HG02642 (cell line): ENCODE data around the gene TLN1.

Source experiments
- ATAC-seq: cut with Tn5 transposase; IDR thresholded peaks from one replicate; pipeline ENCODE4 v1.9.1; 2021; ENCODE audit warnings: mild to moderate bottlenecking; ENCODE audit not compliant: unreplicated experiment, poor library complexity

Gene TLN1

DNA sequence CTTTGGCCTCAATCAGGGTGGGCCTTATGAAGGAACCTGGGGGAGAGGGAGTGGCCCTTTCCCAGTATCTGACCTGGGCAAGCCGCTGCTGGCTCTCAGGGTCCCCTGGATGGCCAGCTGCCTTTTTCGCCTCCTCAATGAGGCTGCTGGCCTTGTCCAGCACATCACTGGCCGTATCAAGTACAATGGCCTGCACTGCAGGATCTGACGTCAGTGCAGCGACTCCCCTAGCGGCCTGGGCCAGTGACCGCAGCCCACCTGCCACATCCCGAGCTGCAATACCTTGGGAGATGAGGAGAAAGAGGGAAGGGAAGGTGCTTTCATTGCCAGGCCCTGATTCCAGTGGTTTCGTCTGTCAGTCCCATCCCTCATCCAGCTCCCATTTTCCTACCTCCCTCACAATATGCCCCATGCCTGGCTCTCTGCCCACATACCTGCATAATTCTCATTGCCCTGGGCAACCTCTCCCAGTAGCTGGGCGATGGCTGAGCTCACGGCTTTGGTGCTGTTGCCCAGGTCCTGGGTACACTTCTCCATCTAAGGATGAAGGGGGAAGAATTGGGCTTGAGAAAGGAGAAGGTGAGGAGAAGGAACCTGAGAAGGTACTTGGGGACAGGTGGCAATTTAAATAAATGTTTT lies 19.1 kb downstream of the TLN1 start:
- no peak for ATAC-seq

DNA sequence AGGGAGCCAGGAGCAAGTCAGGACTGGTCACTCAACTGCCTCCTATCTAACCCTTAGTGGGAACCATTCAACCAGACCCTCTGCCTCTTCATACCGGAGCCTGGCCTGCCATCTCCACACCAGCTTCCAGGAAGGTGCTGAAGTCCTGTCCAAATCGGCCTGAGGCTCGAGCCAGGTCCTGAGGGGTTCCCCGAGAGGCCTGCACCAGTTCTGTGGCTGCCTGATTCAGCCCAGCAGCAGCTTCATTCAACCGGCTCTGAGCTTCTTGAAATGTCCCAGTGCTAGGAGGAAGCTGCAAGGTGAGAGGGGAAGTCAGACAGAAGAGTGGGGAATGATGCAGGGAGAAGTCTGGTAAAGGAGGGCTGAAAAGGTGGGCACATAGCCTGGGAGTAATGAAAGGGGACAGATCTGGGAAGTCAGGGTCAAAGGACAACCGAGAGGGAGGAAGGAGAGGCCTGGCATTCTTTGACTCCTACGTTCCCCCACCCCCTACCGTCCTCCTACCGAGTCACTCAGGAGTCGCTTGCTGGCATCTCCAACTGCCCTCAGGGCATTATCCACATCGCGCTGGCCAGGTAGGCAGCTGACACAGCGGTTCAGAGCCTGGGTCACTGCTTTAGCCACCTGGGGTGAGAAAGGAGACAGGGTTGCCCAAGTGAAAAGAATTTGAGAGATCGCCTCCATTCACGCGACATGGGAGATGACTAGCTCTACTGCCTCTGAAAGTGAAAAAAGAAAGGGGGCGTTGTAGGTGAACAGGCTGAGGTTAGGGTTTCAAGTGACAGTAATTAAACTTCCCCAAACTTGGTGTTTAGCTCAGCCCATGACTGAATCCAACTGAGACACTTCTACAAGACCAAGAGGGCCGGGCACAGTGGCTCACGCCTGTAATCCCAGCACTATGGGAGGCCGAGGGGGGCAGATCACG lies 20.2 kb downstream of the TLN1 start:
- no peak for ATAC-seq

DNA sequence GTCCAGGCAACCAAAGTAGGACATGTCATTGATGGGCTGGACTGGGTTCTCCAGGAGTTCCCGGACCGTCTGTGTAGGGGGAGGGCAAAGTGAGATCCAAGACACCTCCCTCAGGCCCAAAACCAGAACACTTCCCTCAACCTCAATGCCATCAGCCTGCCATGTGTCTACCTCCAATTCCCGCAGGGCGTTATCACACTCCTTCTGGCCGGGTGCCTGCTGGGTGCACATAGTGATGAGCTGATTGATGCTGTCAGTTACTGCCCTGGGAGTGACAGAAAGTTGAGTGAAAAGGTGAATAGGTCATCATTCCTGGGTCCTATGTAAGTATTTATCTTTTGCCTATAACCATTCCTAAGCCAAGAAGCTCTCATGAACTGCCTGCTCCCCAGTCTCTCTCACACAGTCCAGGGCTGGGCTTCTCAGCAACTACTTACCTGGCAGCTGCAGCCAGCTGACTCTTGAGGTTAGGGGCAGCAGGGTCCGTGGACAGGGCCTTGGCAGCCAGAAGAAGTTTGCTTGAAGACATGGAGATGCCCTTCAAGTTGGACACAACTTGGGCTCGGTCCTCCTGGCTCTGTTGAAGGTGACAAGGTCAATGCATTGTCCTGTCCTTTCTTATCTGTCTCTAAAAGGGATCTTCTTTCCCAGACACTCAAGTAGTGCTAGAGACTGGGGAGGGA lies 21.0 kb downstream of the TLN1 start:
- ATAC-seq: no peak

- ATAC-seq: no peak
These were observed 23.8 kb downstream of the TLN1 start for GRCh38 chr9:35708146-35708545.

DNA sequence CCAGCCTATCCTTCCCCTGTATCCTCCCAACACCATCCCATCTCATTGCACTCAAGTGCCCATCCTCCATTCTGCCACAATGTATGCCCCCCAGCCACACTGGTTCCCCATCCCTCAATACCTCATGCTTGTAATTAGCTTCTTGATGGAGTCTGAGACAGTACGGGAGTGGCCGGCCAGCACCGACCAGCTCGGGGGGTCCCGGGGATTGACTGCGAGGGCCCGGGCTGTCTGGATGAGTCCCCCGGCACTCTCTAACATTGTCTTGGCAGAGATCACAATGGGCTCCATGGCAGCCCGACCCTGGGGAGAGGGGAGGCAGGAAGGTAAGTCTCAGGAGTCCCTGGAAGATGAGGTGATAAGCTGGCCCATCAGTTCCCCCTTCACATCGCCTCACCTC lies 25.0 kb downstream of the TLN1 start:
- no peak for ATAC-seq

- no peak for ATAC-seq
These were observed 26.1 kb downstream of the TLN1 start for GRCh38 chr9:35705836-35706430.

GRCh38 chr9:35705372-35705771 lies 26.6 kb downstream of the TLN1 start:
- ATAC-seq: no peak

- ATAC-seq: no peak
These were observed 27.9 kb downstream of the TLN1 start for GRCh38 chr9:35703906-35704672.

DNA sequence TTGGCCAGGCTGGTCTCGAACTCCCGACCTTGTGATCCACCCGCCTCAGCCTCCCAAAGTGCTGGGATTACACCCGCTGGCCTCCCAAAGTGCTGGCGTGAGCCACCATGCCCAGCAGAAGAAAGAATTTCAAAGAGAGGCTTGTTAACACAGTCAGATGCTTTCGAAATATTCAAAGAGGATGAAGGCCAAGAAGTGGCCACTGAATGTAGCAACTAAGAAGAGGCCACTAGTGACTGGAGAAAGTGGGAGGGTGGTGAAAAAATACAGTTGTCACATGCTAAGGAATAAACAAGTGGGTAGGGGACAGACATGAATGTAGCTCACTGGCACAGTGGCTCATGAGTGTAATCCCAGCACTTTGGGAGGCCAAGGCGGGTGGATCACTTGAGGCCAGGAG lies 29.3 kb downstream of the TLN1 start:
- no peak for ATAC-seq

GRCh38 chr9:35700942-35701341 lies 31.1 kb downstream of the TLN1 start:
- no peak for ATAC-seq

GRCh38 chr9:35700031-35700430 lies 32.0 kb downstream of the TLN1 start:
- ATAC-seq: no peak

DNA sequence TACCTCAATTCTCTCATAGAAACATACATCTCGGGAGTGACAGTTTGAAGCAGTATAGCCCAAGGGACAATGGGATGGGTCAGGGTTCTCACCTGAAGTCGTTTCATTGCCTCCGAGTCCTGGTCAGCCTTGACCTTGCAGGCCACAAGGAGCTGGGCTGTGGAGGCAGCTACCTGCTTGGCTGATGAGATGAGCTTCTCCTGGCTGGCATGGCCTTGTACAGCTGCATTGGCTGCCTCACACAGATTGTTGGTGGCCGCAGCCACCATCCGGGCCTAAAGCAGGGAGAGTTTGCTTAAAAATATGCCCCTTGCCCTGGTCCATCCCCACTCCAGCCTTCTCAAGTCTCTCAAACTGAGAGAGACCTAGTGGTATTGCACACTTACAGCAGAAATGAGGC lies 33.8 kb downstream of the TLN1 start:
- ATAC-seq: no peak

DNA sequence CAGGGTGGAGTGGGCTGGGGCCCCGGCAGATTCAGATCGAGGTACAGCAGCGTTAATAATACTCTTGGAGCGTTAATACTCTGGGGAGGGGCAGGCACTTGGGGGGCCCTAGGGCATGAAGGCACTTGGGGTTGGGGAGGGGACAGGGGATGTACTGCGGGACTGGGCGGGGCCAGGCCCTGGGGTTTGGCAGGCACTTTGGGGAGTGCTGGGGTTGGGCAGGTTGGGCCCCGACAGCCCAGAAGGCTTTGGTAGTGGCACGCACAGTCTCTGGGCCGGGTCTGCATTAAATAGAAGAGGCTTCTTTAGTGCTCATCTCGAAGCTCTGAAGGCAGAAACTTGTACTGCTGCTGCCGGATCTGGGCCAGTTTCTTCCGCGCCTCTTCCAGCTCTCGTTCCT lies 34.5 kb downstream of the TLN1 start:
- ATAC-seq: no peak

GRCh38 chr9:35696520-35697215 lies 35.3 kb downstream of the TLN1 start:
- ATAC-seq: peak; percentile 78

DNA sequence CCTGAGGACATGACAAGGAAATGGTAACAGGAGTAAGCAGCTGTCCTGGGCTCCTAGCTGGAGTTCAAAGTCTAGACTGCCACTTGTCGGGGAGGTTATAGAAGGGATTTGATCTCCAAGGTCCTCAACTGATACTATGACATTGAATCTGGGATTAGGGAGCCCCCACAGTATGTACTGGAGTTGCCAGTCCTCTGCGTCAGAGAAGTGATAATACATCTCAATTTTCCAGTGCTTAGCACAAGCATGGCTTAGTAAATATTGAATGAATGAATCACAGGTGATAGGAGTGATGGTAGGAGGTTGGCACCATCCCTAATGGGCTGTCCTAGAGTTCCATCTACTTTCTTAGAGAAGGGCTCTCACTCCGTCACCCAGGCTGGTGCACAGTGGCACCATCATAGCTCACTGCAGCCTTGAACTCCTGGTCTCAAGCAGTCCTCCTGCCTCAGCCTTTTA lies 36.0 kb downstream of the TLN1 start:
- no peak for ATAC-seq

- ATAC-seq: no peak
These were observed 40.2 kb downstream of the TLN1 start for GRCh38 chr9:35691757-35692301.

DNA sequence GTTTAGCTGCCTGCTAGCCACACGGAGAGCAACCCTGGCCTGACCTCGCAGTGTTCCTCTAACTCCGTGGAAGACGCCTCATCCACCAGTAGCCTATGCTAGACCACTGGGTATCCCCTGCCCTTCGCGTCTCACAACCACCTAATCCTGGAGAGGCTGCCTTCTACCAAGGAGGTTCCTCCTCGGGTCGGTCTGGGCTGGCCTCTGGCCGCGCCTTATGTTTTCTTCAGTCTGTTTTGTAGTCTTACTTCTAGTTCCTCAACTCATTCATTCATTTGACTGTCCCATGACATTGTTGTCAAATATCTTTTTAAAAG lies 40.7 kb downstream of the TLN1 start:
- ATAC-seq: no peak

- no peak for ATAC-seq
These were observed 41.2 kb downstream of the TLN1 start for GRCh38 chr9:35690614-35691333.

- ATAC-seq: no peak
These were observed 41.7 kb downstream of the TLN1 start for GRCh38 chr9:35690294-35690613.
